Activated CD4-positive, CD25-positive, alpha-beta regulatory T cell treated with anti-CD3 and anti-CD28 coated beads, Interleukin-2, amount 50 U/mL, for 16 hours (primary cell): Measurements from ENCODE around the gene DECR2.

Source experiments
- DNase-seq: peaks from one replicate; pipeline ENCODE4 v3.0.0-alpha.2; 2020; ENCODE audit warnings: low read depth, low spot score

The DECR2 gene

GRCh38 chr16:442976-443375 is 41.3 kb downstream of the DECR2 start:
- DNase-seq = no peak

GRCh38 chr16:444027-444426 is 42.3 kb downstream of the DECR2 start:
- no peak for DNase-seq

- DNase-seq = no peak
Observed at GRCh38 chr16:445566-445965, 43.9 kb downstream of the DECR2 start.

GRCh38 chr16:450385-450784 is 48.7 kb downstream of the DECR2 start:
- no peak for DNase-seq

GRCh38 chr16:450785-451512 is 49.3 kb downstream of the DECR2 start:
- DNase-seq = no peak

GRCh38 chr16:454397-454940 is 52.8 kb downstream of the DECR2 start:
- no peak for DNase-seq

DNA sequence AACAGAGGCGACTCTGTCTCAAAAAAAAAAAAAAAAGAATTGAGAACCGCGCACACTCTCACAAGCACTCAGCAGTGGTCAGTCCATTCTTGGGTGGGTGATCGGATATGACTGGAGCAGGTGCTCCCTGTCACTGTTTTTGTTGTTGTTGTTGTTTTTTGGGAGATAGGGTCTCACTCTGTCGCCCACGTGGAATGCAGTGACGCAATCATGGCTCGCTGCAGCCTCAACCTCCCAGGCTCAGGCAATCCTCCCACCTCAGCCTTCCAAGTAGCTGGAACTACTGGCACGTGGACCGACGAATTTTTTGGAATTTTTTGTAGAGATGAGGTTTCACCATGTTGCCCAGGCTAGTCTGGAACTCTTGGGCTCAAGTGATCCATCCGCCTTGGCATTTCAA is 53.8 kb downstream of the DECR2 start:
- no peak for DNase-seq

DNA sequence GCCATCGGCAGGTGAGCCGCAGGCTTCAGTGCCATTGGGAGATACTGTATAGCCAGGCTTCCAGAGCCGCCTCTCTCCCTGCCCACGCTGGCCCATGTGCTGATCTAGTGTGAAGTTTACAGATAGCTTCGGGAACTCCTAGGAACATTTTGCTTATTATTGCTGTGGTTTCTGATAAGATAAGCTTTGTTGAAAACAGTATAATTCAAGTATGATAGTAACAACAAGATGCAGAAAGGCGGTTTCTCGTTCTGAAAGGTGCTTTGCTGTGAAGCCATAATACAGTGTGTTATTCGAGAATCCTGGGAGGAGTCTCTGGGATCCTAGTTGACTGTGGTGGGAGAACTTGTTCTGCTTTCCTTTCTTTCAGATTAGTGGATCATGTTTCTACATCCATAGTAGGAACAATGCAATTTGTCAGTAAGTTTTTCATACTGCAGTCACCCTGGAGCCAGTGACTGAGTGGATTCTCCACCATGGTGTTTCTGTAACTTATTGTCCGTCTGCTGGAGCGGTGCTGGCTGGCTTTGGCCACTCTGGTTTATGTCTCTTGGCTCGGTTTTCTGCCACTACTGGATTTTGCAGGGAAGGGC is 55.3 kb downstream of the DECR2 start:
- DNase-seq = no peak

DNA sequence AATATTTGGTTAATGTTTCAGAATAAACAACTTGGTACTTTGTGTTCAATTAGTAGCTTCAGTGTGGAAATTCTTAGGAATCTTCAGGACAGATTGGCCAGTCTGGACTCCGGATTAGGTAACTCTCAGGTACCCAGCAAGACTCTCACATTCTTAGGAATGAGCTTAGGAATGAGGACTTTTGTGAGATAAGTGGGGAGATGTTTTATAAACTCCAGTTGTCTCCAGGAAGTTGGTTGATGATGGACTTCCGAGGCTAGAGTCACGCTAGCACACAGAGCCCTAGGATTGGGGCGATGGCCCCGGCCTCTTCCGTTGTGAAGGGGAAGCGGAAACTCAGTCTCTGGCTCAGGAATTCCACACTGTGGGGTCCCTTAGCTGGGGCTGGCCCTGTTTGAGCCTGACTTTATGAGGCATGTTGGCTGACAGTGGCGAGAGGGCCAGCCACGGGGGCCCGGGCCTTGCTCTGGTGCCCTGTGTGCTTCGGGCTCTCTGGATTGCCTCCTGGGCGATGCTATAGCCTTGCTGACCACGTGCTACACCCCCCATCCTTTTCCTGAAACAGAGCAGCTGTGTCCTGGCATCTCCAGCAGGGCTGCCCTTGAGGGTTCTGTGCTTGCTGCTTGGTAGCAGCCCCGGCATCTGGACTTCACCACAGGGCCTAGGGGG is 56.2 kb downstream of the DECR2 start:
- DNase-seq = no peak

- no peak for DNase-seq
Observed at GRCh38 chr16:459761-460160, 58.1 kb downstream of the DECR2 start.

DNA sequence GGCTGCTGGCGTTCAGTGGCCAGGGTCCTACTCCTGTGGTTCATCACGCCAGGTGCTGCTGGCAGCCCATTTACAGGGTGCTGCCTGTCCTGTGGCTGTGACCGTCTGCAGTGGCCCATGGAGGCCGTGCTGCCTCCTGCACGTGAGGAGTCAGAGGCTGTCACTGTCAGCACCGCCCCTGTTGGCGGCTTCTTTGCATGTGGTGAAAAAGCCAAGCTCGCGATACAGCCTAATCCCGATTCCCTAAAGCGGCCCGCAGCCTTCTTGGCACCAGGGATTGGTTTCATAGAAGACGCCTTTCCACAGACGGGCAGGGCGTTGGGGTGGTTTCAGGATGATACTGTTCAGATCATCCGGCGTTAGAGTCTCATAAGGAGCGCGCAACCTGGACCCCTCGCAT is 59.1 kb downstream of the DECR2 start:
- DNase-seq = no peak
